ENCODE measurements around the gene ARAP2.

GRCh38 chr4:36282503-36283030, 38.3 kb upstream of the ARAP2 start:
- no peak for TF ChIP-seq CTCF (IDR thresholded peaks at IDR 0.05; ENCODE audit: low read depth, low read length)
- TF ChIP-seq EZH2phosphoT487 (IDR thresholded peaks at IDR 0.05; ENCODE audit: low read depth), result no peak
